ENCODE results near the gene SOBP.

- TF ChIP-seq, protein P1, sequence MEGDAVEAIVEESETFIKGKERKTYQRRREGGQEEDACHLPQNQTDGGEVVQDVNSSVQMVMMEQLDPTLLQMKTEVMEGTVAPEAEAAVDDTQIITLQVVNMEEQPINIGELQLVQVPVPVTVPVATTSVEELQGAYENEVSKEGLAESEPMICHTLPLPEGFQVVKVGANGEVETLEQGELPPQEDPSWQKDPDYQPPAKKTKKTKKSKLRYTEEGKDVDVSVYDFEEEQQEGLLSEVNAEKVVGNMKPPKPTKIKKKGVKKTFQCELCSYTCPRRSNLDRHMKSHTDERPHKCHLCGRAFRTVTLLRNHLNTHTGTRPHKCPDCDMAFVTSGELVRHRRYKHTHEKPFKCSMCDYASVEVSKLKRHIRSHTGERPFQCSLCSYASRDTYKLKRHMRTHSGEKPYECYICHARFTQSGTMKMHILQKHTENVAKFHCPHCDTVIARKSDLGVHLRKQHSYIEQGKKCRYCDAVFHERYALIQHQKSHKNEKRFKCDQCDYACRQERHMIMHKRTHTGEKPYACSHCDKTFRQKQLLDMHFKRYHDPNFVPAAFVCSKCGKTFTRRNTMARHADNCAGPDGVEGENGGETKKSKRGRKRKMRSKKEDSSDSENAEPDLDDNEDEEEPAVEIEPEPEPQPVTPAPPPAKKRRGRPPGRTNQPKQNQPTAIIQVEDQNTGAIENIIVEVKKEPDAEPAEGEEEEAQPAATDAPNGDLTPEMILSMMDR (IDR thresholded peaks at IDR 0.05): no peak
- no peak for TF ChIP-seq ZFX (IDR thresholded peaks at IDR 0.05; ENCODE audit: borderline replicate concordance)
Observed at GRCh38 chr6:107646776-107647438, 157.0 kb downstream of the SOBP start.

Measured in 22Rv1 (cell line).